Renal cortical epithelial cell (primary cell): ENCODE data around the gene SLC24A3. TPM values are rescaled to one million over a fixed set of nuclear protein-coding genes. Genes with fewer than 3 reads are reported as not detected.

Experiments
- DNase-seq: peaks from one replicate; pipeline ENCODE4 v3.0.0-alpha.2; 2011; ENCODE audit warnings: low read depth
- total RNA-seq: library from RNA; depleted of rRNA; stranded (reverse); fragments of >200 nt; gene quantifications from 2 replicates; pipeline ENCODE4 v1.2.3, GENCODE V29; 2014

SLC24A3 gene
- total RNA-seq, 1 donor from 2014 or later, result 0.10 TPM

DNA sequence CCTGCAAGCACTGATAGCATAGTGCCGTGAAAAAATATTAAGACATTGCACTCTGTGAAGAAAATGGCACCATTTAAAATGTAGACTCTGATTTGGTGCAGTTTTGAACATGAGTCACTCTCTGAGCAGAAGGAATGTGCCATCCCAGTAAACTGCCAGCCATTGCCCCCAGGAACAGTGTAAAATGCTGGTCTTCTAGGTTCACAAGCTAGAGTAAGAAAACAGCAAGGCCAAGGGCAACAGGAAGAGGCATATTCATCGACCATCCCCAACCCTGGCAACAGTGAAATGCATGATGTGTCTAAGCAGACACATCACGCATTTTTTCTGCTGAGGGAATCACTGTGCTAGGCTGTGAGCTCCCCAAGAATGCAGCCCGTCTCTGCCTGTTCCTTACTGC, 382.5 kb downstream of the SLC24A3 start:
- no peak for DNase-seq

- no peak for DNase-seq
Observed at GRCh38 chr20:19598117-19598850, 385.8 kb downstream of the SLC24A3 start.

- no peak for DNase-seq
Observed at GRCh38 chr20:19599200-19599599, 386.8 kb downstream of the SLC24A3 start.

- no peak for DNase-seq
Observed at GRCh38 chr20:19600042-19600441, 387.6 kb downstream of the SLC24A3 start.

- DNase-seq, result no peak
Observed at GRCh38 chr20:19601126-19601810, 388.8 kb downstream of the SLC24A3 start.

- no peak for DNase-seq
Observed at GRCh38 chr20:19602675-19603375, 390.4 kb downstream of the SLC24A3 start.

DNA sequence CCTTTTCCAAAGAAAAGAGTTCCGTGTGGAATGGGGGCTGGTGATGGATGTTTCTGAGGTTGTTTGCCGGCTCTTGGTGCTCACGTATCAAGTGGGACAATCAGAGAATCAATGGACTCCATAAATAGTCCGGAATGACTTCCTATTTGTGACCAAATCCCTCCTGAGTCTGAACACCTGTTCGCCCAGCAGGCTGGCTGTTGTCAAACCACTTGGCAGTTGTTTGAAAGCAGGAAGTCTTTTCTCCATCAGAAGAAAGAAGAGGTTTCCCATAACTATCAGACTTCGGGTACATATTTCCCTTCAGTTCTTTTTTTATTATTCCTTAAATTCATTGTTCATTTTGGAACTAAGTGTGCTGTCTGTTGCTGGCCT, 390.9 kb downstream of the SLC24A3 start:
- DNase-seq, result no peak

DNA sequence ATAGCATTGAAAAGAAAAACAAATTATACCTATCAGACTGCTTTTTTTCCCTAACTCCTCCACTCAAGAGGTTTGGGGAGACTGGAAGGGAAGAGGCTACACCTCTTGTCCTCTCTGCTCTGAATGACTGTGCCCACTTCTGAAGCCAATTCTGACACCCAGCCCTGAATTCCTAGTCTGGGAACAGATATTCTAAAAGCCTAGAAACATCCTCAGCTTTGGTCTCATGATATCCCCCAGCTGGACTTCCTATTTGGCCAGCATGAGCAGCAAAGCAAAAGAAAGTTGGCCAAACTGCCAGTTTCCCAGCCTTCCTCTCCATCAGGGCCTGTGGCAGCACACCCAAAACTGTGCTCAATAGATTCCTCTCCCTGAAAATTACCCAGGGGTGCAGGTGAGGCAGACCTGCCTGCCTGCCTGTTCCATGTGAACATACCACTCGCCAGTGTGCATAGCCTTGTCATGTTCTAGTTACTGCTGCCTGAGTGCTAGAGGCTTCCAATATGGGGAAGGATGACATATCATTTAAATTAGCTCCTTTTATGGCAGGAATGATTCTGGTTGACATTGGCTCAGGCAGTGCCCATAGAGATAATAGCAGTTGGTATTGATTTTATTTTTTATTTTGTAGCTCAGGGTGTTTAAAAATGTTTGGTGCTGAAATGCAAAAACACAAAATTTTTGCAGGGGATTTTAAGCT, 393.5 kb downstream of the SLC24A3 start:
- DNase-seq, result no peak

GRCh38 chr20:19609642-19610223, 397.3 kb downstream of the SLC24A3 start:
- DNase-seq, result peak; percentile 45

GRCh38 chr20:19615629-19616028, 403.2 kb downstream of the SLC24A3 start:
- no peak for DNase-seq

DNA sequence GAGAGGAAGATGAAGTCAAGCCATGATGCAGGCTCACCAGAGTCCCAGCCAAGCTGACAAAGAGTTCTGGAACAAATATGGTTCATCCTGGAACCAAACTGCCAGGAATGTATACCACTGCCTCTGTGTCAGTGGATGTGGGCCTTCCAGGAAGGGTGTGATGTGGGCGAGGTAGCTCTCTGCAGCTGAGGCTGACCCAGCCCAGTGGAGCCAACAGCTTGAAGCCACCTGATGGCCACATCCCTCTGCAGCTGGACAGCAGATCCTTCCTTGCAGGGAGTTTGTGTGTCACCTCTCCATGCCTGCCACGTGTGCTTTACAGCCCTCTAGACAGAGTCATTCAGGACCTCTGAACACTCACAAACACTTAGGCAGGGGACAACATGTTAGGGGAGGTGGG, 403.6 kb downstream of the SLC24A3 start:
- DNase-seq, result no peak

DNA sequence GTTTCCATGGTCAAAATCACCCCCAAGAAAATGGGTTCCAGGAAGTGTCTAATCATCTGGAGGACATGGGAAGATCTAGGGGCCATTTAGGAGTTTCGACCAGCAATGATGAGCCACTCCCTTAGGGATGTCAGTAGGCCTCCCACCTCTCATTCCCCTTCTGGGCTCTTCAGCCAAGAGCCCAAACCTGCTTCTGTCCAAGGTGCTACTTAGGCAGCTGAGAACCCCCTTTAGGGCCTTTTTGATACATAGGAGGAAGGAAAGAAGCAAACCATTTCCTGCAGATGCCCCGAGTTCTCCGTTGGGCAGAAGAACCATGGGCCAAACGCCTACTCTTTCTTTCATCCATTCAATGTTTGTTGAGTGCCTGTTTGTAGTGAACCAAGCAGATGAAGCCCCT, 404.2 kb downstream of the SLC24A3 start:
- DNase-seq, result no peak

GRCh38 chr20:19617256-19617655, 404.8 kb downstream of the SLC24A3 start:
- DNase-seq, result no peak

DNA sequence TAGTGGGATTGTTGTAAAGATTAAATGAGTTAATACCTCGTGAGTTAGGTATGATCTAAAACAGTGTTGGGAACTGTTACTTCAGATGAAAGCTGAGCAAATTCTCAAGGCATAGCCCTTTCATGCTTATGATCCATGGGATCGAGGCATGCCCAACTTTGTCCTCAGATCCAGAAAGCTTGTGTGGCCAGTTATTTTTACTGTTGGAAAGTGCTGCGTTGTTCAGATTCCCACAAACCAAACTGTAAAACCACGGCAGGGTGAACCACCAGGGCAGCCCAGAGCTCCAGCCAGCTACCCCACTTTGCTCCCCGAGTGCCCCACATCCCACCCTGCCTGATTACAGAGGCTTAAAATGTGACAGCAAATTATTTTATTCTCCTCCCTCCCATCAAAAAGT, 406.3 kb downstream of the SLC24A3 start:
- DNase-seq, result no peak

DNA sequence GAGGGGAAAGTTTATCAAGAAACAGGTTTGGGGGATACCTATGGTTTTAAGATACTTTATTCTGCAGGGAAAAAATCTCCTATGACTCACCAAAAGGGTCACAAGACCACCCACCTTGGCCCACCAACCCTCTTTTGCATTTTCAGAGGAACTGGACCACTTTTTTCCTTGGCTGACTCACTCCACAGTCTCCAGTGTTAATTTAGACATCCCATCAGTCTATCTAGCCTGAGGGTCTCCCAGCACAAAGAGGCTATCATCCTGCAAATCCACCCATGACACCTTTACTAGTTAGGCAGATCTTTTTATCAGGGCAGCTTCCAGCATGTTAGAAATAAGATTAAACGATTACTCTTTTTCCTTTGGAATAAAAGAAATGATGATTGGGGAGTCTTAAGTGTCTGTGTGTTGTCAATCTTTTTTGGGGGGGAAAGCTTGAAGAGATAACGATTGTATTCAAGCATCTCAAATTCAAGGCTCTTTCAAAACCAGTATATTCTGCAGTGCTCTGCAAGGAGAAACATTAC, 407.5 kb downstream of the SLC24A3 start:
- DNase-seq, result no peak

GRCh38 chr20:19620446-19620845, 408.0 kb downstream of the SLC24A3 start:
- DNase-seq, result no peak

DNA sequence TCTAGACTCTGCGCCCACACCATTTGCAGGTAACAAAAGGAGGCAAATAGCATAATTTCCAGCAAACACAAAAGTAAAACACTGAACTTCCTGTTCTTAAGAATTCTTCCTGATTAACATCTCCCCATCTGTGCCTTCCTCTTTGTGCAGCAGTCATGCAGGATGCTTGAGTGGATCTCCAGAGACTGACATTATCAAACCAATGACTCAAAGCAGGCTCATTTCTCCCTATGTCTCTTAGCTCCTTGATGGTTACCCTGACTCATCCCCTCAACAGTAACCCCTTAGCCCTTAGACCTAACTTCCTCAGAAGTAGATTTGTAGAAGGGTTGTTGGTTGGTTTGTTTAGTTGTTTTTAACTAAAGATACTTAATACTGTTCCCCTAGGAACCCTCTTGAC, 408.6 kb downstream of the SLC24A3 start:
- DNase-seq, result peak; percentile 9

DNA sequence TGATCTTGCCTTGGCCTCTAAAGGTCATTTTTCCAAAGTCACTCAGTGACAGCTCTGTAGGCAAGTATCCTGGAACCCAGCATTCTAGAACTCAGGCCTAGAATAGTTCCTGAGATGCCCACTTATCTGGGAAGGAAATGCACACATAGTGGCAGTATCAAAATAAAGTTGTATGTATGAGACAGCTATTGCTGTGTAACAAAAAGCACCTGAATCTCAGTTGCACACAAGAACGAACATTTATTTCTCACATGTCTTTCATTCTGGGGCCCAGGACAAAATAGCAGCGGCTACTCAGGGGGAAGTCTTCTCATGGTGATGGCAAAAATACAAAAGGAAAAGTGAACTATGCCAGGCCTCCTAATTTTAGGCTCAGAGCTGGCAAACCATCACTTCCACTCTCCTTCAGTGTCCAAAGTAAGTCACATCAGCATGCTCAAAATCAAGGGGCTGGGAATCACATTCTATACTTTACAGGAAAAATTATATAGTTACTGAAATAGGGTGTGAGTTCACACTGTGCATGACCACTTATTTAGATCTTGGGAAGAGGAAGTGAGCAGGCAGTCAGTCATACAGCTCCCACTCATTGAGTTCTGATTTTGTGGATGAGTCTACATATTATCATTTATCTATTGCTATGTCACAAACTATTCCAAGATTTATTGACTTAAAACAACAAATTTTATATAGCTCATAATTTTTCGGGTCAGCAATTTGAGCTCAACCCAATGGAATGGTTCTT, 412.0 kb downstream of the SLC24A3 start:
- DNase-seq, result no peak

DNA sequence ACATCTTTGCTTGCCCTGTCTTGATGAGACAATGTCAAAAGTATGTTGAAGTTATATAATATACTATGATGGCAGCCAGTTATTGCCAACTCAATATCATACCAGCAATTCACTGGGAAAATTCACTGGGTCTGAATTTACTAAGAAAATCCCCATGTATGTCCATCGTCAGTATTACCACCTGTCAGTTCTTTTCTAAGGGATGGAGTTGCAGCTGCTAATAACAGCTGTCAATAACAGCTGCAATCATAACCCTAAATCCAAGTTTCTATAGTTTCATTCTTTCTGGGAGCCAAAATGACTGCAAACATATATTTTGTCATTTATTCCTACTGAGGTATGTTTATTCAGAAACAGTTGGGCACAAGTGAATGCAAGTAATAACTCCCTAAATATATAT, 413.0 kb downstream of the SLC24A3 start:
- DNase-seq, result no peak

GRCh38 chr20:19626896-19627295, 414.5 kb downstream of the SLC24A3 start:
- no peak for DNase-seq

- DNase-seq, result peak; percentile 72
Observed at GRCh38 chr20:19628570-19629134, 416.2 kb downstream of the SLC24A3 start.
